ENCODE results near the gene SLC16A9.

Gene SLC16A9

GRCh38 chr10:59741583-59741982 is 31.9 kb upstream of the SLC16A9 start (continued):
- no peak for TF ChIP-seq ZNF398 (tag by site-specific recombination; IDR thresholded peaks at IDR 0.05)
- TF ChIP-seq ZNF76 (tag by site-specific recombination; IDR thresholded peaks at IDR 0.05; ENCODE audit: borderline replicate concordance, low read depth) = no peak
- no peak for TF ChIP-seq ZBTB44 (tag by site-specific recombination; IDR thresholded peaks at IDR 0.05)

GRCh38 chr10:59741048-59741447 is 31.4 kb upstream of the SLC16A9 start:
- no peaks in the 10 kb centered on the region for H3K9me3 ChIP-seq (ENCODE audit: control insufficient read depth, insufficient read depth, low read depth, low read length)
- ChIA-PET CTCF (interaction anchor here (0.7 kb wide), 1 partner anchor 1355 kb away, joined by 5 read pairs; no protein-coding TSS in a partner anchor), POLR2A (no interaction called here)
- no peak overlapping the region for H3K4me3 ChIP-seq (ENCODE audit: low read depth, low read length)
- H3K4me1 ChIP-seq (ENCODE audit: control insufficient read depth, insufficient read depth, low read length) = no peaks in the 10 kb centered on the region
- TF ChIP-seq SP2 (tag by site-specific recombination; IDR thresholded peaks at IDR 0.05) (no peak), SETDB1 (IDR thresholded peaks at IDR 0.05; ENCODE audit: insufficient read length, low read length) (no peak), MZF1 (tag by site-specific recombination; IDR thresholded peaks at IDR 0.05; ENCODE audit: borderline replicate concordance) (no peak), ZNF239 (tag by site-specific recombination; IDR thresholded peaks at IDR 0.05) (no peak)
- H3K27ac ChIP-seq (ENCODE audit: extremely low read depth, low read depth, low read length) = no peak overlapping the region
- H3K36me3 ChIP-seq (ENCODE audit: control insufficient read depth in 2 of 2, insufficient read depth in 1 of 2, low read length in 2 of 2) = no peaks in the 10 kb centered on the region

GRCh38 chr10:59736749-59737148 is 27.1 kb upstream of the SLC16A9 start:
- no peaks in the 10 kb centered on the region for H3K9me3 ChIP-seq (ENCODE audit: control insufficient read depth, insufficient read depth, low read depth, low read length)
- POLR2A ChIA-PET = no interaction called here
- no peak overlapping the region for H3K4me3 ChIP-seq (ENCODE audit: low read depth, low read length)
- no peaks in the 10 kb centered on the region for H3K4me1 ChIP-seq (ENCODE audit: control insufficient read depth, insufficient read depth, low read length)
- no peaks in the 10 kb centered on the region for H3K36me3 ChIP-seq (ENCODE audit: control insufficient read depth in 2 of 2, insufficient read depth in 1 of 2, low read length in 2 of 2)
- H3K27ac ChIP-seq (ENCODE audit: extremely low read depth, low read depth, low read length) = no peak overlapping the region
- no peak for TF ChIP-seq ZNF626 (tag by site-specific recombination; IDR thresholded peaks at IDR 0.05)
- TF ChIP-seq ZNF549 (tag by site-specific recombination; IDR thresholded peaks at IDR 0.05) = no peak
- no peak for TF ChIP-seq OVOL3 (tag by site-specific recombination; IDR thresholded peaks at IDR 0.05)
- TF ChIP-seq ZNF830 (tag by site-specific recombination; IDR thresholded peaks at IDR 0.05; ENCODE audit: low read depth) = no peak
- no peak for TF ChIP-seq ZNF660 (tag by site-specific recombination; IDR thresholded peaks at IDR 0.05)
- TF ChIP-seq ZNF404 (tag by site-specific recombination; IDR thresholded peaks at IDR 0.05) = no peak
- TF ChIP-seq YY2 (tag by site-specific recombination; IDR thresholded peaks at IDR 0.05) = no peak
- TF ChIP-seq ZBTB44 (tag by site-specific recombination; IDR thresholded peaks at IDR 0.05) = no peak
- TF ChIP-seq ZNF843 (tag by site-specific recombination; IDR thresholded peaks at IDR 0.05) = no peak
- TF ChIP-seq ZNF280D (tag by site-specific recombination; IDR thresholded peaks at IDR 0.05) = no peak
- TF ChIP-seq ZNF239 (tag by site-specific recombination; IDR thresholded peaks at IDR 0.05) = no peak
- no peak for TF ChIP-seq ZNF146 (tag by site-specific recombination; IDR thresholded peaks at IDR 0.05)
- CTCF ChIA-PET = no interaction called here
